ENCODE measurements around the gene GLG1.
"Not testable (repeated sequence)": the region's sequence is repeated elsewhere in the genome, so short reads cannot be mapped to it uniquely, and the experiment has no call there.

The GLG1 gene

DNA sequence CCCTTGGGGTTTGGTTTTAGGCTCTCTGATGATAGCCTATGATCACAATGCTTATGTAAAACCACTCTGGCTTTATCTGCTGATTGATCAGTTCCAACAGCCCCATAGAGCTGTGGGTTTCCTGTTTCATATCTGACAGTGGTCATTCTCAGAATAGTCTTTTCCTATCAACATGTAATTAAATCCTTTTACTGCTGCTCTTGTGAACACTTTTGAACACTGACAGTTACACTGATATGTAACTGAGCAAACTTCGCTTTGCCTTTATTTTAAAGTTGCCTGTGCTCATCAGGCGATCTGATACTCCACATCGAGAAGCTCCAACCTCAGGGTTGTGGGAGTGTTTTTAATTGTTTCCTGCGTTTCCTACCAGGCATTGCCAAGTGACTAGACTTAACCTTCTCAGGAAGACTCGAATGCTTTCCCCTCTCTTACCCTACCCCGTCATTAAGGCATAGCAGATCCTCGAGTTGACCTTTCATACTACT is 168.4 kb downstream of the GLG1 start:
- no peak overlapping the region for H3K4me3 ChIP-seq (ENCODE audit: low read depth, low read length)
- no peak for DNase-seq (ENCODE audit: low read depth)
- in situ Hi-C loops (cut with HindIII; ENCODE audit: low sequenced_read_pairs) = no loop called here
- TF ChIP-seq, protein P1, sequence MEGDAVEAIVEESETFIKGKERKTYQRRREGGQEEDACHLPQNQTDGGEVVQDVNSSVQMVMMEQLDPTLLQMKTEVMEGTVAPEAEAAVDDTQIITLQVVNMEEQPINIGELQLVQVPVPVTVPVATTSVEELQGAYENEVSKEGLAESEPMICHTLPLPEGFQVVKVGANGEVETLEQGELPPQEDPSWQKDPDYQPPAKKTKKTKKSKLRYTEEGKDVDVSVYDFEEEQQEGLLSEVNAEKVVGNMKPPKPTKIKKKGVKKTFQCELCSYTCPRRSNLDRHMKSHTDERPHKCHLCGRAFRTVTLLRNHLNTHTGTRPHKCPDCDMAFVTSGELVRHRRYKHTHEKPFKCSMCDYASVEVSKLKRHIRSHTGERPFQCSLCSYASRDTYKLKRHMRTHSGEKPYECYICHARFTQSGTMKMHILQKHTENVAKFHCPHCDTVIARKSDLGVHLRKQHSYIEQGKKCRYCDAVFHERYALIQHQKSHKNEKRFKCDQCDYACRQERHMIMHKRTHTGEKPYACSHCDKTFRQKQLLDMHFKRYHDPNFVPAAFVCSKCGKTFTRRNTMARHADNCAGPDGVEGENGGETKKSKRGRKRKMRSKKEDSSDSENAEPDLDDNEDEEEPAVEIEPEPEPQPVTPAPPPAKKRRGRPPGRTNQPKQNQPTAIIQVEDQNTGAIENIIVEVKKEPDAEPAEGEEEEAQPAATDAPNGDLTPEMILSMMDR (IDR thresholded peaks at IDR 0.05; ENCODE audit: low read depth, low read length, missing control alignments) = no peak

- in situ Hi-C loops (cut with HindIII; ENCODE audit: low sequenced_read_pairs) = no loop called here
- TF ChIP-seq, protein P1 (IDR thresholded peaks at IDR 0.05; ENCODE audit: low read depth, low read length, missing control alignments) = no peak
These were observed 175.4 kb downstream of the GLG1 start for GRCh38 chr16:74431516-74431915.

GRCh38 chr16:74430036-74430712 is 176.7 kb downstream of the GLG1 start:
- DNase-seq (ENCODE audit: low read depth); H3K4me3 ChIP-seq (ENCODE audit: low read depth, low read length); in situ Hi-C loops (cut with HindIII; ENCODE audit: low sequenced_read_pairs): not testable (repeated sequence)
- TF ChIP-seq, protein P1 (IDR thresholded peaks at IDR 0.05; ENCODE audit: low read depth, low read length, missing control alignments) = peak; percentile 60

More at GRCh38 chr16:74431516-74431915, 175.4 kb downstream of the GLG1 start:
- H3K4me3 ChIP-seq (ENCODE audit: low read depth, low read length) = no peak overlapping the region
- DNase-seq (ENCODE audit: low read depth) = no peak

DNA sequence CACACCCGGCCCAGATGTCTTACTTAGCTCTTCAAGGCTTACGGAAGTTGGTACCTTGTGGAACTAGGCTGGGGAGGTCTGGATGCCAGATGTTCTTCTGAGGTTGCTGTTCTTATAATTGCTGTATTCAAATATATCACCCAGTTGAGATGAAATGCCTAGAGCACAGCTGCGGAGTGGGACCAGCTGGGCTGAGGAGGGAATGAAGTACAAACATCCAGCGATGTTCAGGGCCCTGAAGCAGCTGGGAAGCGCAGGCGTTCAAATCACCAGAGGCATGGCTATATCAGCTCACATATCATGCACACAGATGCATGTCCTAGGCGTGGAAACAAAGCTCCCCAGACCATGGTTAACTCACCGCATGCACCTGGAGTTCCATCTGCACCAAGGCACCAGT is 178.4 kb downstream of the GLG1 start:
- in situ Hi-C loops (cut with HindIII; ENCODE audit: low sequenced_read_pairs); H3K4me3 ChIP-seq (ENCODE audit: low read depth, low read length); DNase-seq (ENCODE audit: low read depth): not testable (repeated sequence)

DNA sequence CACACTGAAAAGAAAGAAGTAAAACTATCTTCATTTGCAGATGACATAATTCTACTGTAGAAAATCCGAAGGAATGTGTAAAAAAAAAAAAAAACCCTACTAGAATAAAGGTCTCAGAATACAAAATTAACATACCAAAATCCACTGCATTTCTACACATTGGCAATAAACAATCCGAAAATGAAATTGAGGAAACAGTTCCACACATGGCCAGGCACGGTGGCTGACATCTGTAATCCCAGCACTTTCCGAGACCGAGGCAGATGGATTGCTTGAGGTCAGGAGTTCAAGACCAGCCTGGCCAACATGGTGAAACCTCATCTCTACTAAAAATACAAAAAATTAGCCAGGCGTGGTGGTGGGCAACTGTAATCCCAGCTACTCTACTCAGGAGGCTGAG is 181.2 kb downstream of the GLG1 start:
- in situ Hi-C loops (cut with HindIII; ENCODE audit: low sequenced_read_pairs); DNase-seq (ENCODE audit: low read depth); H3K4me3 ChIP-seq (ENCODE audit: low read depth, low read length): not testable (repeated sequence)

- in situ Hi-C loops (cut with HindIII; ENCODE audit: low sequenced_read_pairs); H3K4me3 ChIP-seq (ENCODE audit: low read depth, low read length); DNase-seq (ENCODE audit: low read depth): not testable (repeated sequence)
These were observed 183.2 kb downstream of the GLG1 start for GRCh38 chr16:74423721-74424120.

DNA sequence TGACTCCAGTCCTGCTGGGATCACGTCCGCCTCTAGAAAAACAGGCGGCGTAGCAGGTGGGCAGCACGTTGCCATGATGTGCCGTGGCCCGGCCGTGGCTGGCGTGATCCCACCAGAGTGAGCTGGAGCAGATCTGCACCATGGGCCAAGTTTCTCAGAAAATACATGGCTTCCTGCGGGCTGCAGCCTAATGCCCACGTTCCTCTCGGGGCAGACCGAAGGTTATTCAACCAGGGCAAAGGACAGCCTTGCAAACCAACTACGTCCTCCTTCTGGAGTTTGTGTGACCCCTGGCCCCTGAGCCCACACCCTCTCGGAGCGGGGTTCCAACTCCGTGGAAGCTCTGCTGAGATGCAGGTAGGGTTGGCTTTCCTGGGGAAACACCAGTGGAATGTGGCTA is 184.8 kb downstream of the GLG1 start:
- in situ Hi-C loops (cut with HindIII; ENCODE audit: low sequenced_read_pairs); DNase-seq (ENCODE audit: low read depth): not testable (repeated sequence)

DNA sequence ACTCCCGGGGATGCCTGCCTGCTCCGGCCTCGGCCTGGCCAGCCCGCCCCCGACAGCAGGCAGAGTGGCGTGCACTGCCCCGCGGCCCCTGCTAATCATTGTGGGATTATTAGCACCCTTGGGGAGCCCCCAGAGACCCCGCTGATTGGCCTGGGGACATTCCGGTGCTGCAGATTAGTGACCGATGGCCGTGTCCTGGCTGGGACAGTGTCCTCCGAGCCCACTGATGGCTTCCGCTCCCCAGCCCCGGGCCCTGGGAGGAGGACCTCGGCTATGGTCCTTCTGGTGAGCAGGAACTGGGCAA is 185.5 kb downstream of the GLG1 start:
- in situ Hi-C loops (cut with HindIII; ENCODE audit: low sequenced_read_pairs); H3K4me3 ChIP-seq (ENCODE audit: low read depth, low read length); DNase-seq (ENCODE audit: low read depth): not testable (repeated sequence)

More for the DNA sequence above, 184.8 kb downstream of the GLG1 start:
- H3K4me3 ChIP-seq (ENCODE audit: low read depth, low read length) = not testable (repeated sequence)

GRCh38 chr16:74420612-74421481 is 186.1 kb downstream of the GLG1 start, which contains the start of gene CLEC18B:
Gene CLEC18B (minus strand): TSS chr16:74421478. CDS start chr16:74421270, 208 bp downstream.
- H3K4me3 ChIP-seq (ENCODE audit: low read depth, low read length); in situ Hi-C loops (cut with HindIII; ENCODE audit: low sequenced_read_pairs): not testable (repeated sequence)
- peak; percentile 19 for DNase-seq (ENCODE audit: low read depth)

- in situ Hi-C loops (cut with HindIII; ENCODE audit: low sequenced_read_pairs); H3K4me3 ChIP-seq (ENCODE audit: low read depth, low read length); DNase-seq (ENCODE audit: low read depth): not testable (repeated sequence)
These were observed 187.1 kb downstream of the GLG1 start for GRCh38 chr16:74419811-74420210.

- in situ Hi-C loops (cut with HindIII; ENCODE audit: low sequenced_read_pairs); DNase-seq (ENCODE audit: low read depth); H3K4me3 ChIP-seq (ENCODE audit: low read depth, low read length): not testable (repeated sequence)
These were observed 189.0 kb downstream of the GLG1 start for GRCh38 chr16:74417897-74418296.

GRCh38 chr16:74413920-74414319 is 193.0 kb downstream of the GLG1 start:
- H3K4me3 ChIP-seq (ENCODE audit: low read depth, low read length); in situ Hi-C loops (cut with HindIII; ENCODE audit: low sequenced_read_pairs); DNase-seq (ENCODE audit: low read depth): not testable (repeated sequence)

DNA sequence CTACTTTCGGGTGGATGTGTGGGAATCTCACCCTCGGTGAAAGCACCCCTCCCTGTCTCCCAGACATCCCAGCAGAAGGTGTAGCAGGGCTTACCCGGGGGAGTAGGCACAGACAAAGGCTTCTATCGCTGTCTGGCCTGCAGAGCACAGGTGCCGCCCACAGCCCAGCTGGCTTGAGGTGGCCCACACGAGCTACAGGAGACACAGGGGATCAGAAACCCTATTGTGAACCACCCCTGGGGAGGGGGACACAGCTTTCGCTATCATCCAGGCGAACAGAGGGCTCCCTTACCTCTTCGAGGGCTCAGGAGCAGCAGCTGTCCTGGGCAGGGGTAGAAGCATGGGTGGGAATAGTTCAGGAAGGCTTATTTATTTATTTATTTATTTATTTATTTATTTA is 193.4 kb downstream of the GLG1 start:
- in situ Hi-C loops (cut with HindIII; ENCODE audit: low sequenced_read_pairs) = not testable (repeated sequence)

More for the DNA sequence above, 193.4 kb downstream of the GLG1 start:
- H3K4me3 ChIP-seq (ENCODE audit: low read depth, low read length); DNase-seq (ENCODE audit: low read depth): not testable (repeated sequence)

All from astrocyte of the cerebellum (primary cell).